ENCODE measurements around the gene RTP5.
A peak's percentile ranks its signal among the peaks of the same experiment; 100 is the strongest.
"Not testable (repeated sequence)": the region's sequence is repeated elsewhere in the genome, so short reads cannot be mapped to it uniquely, and the experiment has no call there.

RTP5 gene

DNA sequence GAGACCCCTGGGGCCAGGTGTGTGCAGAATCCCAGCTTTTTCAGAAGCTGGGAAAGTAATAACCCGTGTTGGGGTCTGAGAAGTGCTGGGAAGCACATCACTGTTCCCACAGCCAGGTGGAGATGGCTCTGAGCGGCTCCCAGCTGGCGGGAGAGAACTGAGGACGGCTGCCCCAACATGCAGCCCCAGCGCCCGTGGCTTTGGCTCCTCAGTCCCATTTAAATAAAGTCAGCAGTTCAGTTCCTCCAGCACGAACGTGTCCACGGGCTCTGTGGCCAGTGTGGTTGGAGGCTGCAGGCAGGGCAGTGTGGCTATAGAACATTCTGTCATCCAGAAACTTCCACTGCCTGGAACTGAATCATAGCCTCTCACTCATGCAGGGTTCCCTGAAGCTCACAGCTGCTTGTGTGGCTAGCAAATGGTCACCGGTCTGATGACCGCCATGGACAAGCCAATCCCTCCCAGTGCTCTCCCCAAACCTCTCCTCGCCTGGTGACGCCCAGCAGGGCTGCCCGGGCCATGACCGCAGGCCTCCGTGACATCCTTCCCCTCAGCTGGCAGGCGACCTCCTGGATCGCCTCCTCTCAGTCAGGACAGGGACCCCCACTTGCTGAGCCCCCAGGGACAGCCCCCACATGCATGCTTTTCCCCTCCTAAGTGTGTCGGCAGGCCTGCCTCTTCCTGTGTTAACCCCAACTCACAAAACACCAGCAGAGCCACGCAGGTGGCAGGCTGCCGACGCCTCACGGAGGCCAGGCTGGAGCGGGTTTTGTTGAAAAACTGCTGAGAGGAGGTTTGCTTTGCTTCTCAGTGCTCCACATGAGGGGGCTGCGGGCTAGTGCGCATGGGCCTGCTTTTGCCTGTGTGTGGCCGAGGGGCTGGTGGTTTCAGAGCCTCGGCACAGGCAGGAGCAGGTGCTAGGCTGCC is 1.3 kb downstream of the RTP5 start:
- no peak for DNase-seq (ENCODE audit: low spot score)

DNA sequence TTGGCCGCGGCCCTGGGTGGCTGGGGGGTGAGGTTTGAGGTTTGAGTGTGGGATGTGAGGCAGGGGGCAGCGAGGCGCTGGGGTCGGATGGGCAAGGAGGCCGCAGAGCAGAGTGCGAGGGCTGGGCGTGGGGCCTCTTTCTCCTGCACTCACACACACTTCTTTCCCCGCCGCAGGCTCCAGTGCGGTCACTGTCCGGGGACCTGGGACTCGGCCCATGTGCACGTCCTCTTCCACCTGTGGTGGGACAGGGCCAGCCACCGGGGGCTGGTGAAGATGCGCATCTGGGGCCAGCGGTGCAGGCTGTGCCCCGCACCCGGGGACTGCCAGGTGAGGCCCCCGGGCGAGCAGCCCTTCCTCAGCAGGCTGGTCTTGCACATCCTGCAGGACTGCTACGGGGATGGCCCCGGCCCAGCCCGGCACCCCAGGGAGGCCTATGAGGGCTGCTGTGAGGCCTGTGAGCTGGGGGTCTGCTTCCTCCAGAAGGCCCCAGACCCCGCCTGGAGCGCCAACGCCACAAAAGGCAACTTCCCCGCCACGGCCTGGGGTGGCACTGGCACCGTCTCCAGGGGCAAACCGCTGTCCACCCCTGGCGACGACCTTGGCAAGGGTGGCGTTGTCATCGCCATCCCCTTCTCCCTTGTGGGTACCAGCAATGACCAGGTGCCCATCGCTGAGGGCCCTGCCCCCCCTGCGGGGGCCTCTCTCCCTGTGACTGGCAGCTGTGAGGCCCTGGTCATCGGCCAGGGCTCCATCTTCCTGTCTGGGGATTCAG is 2.2 kb downstream of the RTP5 start:
- DNase-seq (ENCODE audit: low spot score): no peak

DNA sequence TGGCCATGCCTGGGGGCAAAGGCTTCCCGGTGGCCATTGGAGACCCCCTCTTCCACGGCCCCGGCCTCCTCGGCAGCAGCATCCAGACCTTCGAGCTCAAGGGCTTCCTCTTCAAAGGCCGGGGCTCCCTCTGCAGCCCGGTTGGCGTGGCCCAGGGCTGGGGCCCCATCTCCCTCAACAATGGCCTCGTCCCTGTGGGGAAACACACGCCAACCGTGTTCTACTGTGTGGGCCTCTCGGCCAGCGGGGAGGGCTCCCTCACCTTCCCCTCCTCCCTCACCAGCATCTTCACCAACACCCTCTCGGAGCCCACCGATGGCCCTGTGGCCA is 2.7 kb downstream of the RTP5 start:
- DNase-seq (ENCODE audit: low spot score): no peak

DNA sequence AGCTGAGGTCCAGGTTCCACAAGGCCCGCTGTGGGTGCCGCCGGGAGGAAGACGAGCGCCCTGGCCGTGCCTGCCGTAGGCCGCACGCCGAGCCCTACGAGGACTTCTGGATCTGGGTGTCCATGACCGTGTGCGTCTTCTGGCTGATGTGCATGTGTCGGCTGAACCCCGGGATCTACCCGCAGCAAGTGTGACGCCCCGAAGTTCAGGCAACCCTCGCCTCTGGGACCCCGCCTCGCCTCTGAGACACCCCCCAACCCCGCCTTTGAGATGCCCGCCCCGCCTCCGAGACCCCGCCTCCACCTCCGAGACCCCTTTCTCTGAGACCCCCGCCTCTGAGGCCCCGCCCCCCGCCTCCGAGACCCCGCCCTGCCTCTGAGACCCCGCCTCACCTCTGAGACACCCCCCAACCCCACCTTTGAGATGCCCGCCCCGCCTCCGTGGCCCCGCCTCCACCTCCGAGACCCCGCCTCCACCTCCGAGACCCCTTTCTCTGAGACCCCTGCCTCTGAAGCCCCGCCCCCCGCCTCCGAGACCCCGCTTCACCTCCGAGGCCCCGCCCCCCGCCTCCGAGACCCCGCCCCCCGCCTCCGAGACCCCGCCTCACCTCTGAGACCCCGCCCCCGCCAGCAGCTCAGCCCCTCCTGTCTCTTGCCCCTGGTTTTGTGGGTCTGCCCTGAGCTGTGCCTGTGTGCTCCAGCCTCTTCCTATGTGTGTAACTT is 3.7 kb downstream of the RTP5 start:
- no peak for DNase-seq (ENCODE audit: low spot score)

DNA sequence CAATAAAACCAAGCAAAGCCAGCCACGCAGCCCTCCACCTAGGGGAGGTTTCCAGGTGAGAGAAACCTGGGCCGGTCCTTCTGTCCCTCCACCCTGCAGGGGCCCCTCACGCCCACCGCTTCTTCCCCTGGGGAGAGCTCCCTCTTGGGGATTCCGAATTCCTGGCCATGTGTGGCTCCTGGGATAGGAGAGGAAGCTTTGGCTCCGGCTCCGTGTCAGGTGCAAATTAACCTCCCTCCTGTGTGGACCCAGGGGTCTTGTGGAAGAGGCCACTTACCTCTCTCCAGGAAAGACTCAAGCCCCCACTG is 4.2 kb downstream of the RTP5 start:
- no peak for DNase-seq (ENCODE audit: low spot score)

DNA sequence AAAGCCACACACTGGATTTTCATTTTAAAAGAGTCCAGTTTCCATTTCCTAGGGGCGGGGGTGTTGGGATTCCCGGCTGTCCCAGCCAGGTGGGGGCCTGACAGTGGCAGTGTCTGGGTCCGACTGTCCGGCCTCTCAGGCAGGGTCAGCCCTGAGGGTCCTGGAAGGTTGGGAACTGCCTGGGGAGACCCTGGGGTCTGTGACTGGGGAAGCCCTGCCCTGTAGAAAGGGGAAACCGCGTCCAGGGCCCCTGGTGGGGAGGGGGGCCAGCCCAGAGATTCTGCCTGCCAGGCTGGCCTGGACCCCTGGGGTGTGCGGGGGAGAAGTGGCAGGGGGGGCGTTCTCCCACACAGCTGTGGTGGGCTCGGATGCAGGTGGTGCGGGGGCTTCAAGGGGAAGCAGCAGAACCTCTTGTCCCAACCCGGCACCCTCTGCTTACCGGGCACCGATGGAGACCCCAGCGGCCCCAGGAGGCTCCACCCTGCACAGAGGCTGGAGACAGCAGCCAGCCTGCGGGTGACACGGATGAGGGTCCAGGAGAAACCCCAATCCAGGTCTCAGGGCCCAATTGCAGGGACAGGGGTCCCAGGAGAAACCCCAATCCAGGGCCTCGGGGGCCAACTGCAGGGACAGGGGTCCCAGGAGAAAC is 4.9 kb downstream of the RTP5 start:
- no peak for DNase-seq (ENCODE audit: low spot score)

DNA sequence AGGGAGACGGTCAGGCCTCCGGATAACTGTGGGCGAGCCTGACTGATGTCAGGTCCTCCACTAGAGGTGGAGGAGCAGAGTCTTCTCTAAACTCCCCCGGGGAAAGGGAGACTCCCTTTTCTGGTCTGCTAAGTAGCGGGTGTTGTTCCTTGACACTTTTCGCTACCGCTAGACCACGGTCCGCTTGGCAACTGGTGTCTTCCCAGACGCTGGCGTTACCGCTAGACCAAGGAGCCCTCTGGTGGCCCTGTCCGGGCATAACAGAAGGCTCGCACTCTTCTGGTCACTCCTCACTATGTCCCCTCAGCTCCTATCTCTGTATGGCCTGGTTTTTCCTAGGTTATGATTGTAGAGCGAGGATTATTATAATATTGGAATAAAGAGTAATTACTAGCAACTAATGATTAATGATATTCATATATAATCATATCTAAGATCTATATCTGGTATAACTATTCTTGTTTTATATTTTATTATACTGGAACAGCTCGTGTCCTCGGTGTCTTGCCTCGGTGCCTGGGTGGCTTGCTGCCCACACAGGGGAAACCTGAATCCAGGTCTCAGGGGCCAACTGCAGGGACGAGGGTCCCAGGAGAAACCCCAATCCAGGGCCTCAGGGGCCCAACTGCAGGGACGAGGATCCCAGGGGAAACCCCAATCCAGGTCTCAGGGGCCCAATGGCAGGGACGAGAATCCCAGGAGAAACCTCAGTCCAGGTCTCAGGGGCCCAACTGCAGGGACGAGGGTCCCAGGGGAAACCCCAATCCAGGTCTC is 6.4 kb downstream of the RTP5 start:
- not testable (repeated sequence) for DNase-seq (ENCODE audit: low spot score)

DNA sequence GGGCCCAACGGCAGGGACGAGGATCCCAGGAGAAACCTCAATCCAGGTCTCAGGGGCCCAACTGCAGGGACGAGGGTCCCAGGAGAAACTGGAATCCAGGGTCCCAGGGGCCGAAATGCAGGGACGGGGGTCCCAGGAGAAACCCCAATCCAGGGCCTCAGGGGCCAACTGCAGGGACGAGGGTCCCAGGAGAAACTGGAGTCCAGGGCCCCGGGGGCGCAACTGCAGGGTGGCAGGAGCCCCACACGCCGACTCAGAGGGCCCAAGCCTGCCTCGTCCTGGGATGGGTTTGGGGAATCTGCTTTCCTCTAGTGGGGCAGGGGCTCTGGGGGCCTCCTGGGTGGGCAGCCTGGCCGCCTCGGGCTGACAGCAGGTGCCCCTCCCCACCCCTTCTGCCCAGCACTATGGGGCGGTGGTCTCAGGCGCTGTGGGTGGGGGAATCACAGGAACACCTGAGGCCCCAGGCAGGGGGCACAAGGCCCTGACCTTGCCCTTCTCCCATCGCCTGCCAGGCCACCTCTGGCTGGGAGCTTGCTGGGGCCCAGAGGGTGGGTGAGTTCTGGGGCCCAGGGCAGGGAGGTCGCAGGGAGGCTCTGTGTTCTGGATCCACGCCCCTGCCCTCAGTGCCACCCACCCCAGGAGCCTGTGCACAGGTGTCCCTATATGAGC is 7.1 kb downstream of the RTP5 start:
- DNase-seq (ENCODE audit: low spot score): no peak

DNA sequence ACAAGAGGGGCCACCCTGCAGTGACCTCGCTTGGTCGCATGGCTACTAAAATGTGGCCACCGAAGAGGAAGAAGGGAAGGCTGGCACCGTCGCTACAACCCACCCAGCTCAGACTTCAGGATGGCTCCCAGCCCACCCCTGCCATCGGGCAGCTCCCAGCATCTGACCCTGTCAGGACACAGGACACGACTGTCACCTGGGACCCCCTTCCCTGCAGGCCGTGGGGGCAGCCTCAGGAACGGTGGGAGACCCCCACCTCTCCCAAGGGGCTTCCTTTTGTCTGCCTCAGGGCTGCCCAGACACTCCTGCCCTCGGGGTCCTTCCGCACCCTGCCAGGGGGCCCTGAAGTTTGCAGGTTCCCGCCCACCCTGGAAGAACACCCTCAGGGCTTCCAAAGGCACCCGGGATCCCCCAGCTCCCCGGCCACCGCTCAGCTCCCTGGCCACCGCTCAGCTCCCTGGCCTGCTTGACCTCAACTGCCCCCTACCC is 7.7 kb downstream of the RTP5 start:
- no peak for DNase-seq (ENCODE audit: low spot score)

DNA sequence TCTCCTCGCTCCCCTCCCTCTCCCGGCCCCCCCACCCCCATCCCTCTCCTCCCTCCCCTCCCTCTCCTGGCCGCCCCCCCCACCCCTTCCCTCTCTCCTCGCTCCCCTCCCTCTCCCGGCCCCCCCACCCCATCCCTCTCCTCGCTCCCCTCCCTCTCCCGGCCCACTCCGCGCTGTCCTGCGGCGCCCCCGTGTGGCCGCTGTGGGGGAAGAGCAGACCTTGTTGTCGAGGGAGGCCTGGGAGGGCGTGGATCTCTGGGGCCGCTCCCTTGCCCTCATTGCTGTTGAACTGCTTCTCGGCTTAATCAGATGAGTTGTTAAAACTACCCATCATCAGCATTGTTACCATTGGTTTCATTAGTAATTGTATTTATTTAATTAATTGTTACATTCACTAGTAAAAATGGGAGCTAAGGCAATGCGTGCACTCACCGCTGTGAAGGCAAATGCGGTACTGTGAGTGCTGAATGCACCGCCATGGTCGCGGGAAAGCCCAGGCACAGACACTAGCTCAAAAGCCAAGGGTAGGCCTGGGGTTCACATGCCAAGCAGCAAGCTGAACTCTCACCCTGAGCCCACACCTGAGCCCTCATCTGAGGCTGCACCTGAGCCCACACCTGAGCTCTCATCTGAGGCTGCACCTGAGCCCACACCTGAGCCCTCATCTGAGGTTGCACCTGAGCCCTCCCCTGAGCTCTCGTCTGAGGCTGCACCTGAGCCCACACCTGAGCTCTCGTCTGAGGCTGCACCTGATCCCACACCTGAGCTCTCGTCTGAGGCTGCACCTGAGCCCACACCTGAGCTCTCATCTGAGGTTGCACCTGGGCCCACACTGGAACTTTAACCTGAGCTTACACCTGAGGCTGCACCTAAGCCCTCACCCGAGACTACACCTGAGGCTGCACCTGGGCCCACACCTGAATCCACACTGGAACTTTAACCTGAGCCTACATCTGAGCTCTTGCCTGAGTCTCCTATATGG is 8.8 kb downstream of the RTP5 start:
- DNase-seq (ENCODE audit: low spot score): peak; percentile 92

DNA sequence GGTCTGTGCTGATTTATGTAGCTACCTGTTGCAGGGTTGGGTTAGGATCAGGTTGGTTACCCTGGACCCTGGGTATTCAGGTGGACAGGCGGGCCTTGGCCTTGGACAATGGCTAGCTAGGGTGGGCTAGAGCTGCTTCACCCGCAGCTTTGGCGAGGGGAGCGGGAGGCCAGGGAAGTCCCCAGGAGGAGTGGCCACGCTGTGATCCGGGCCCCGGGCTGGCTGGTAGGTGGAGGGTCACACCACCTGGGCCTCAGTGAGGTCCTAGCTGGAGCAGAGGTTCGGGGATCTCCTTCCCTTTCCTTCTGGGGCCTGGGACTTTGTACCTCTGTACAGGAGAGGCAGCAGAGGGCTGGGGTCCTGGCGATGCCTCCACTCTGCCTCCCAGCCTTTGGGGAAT is 9.8 kb downstream of the RTP5 start:
- DNase-seq (ENCODE audit: low spot score): no peak

DNA sequence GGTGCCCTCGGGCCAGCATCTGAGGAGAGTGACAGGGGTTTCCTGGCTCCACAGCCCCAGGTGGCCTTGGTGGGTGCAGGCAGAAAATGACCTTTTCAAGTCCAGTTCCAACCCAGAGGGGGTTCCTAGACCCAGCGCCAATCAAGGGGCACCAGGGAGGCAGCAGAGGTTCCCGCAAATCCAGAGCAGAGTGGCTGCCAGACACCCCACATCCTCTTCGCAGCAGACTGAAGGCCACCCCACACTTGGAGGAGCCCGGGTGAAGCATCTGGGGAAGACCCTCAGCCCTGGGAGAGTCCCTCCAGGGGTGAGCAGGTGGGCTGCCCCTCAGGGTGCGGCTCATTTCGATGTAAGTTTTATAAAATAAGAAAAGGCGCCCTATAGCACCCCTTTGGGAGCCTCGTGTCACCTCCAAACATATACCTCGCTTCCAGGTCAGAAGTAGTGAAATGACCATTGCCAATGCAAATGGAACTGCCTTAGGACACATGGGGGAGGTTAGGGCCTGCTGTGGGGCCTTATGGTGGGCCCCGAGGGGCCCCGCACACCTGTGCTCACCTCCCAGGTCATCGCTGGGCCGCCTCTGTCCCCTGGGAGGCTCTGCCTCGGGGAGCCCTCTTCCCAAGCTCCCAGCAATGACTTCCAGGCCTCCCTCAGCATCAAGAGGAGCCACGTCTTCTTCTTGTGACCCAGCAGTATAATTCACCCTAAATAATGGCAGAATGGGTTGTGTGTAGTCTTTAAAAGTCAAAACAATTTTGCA is 11.0 kb downstream of the RTP5 start:
- no peak for DNase-seq (ENCODE audit: low spot score)

DNA sequence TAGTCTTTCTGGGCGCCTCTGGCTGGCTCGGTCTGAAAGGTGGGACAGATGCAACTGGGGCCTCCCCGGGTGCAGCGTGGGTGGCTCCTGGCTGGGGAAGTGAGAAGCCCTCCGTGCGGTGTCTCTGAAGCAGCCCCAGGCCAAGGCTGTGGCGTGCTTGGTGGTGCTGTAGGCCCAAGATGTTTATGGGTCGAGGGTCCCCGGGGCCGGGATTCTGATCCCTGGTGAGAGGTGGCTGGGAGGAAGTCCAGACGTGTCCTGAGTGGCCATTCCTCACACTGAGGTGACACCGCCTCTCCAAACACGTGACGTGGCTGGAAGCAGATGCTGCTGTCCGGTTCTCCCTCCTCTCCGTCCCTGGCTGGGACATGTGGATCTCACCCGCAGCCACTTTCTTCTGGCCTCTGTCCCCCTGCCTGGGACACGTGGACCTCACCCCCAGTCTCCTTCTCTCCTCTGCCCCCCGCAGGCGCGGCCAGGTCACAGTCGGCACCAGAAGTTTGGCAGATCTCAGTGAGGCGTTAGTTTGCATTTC is 12.6 kb downstream of the RTP5 start:
- no peak for DNase-seq (ENCODE audit: low spot score)

DNA sequence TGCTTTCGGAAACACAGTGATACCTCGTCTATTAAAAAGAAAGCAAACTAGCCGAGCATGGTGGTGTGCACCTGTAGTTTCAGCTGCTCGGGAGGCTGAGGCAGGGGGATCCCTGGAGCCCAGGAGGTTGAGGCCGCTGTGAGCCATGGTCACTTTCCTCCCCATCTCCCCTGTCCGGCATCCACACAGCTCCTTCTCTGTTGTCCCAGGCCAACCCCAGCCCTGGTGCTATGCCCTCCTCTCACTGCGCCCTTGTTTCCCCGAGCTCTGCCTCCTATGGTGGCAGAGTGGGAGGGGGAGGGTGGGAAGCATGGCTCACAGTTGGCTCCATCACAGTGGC is 15.4 kb downstream of the RTP5 start:
- no peak for DNase-seq (ENCODE audit: low spot score)

DNA sequence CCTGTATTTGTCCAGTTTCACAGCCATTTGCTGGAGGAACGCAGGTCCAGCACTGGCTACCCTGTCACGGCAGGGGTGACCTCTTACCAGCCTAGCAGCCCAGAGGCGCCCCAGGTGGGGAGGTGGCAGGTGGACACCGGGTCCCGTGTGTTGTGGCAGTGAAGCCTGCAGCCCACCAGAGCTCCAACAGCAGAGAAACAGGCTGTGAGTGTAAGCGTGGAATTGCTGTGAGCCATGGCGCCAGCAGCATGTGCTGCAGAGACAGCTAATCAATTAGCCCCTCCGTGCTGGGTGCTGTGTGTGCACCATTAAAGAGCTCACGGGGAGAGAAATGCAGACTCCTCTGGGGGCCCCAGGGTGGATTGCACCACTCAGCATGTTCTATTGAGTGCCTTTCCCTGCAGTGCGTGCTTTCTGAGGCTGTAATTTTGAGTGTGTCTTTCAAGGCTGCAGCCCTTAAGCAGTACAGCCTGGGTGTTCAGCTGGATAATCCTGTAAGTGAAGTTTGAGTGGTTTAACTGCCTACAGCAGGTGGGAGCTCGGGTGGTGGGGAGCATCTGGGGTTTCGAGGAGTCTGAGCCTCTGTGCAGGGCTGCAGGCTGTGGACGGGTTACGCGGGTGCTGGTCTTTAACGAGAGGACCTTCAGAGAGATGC is 15.9 kb downstream of the RTP5 start:
- no peak for DNase-seq (ENCODE audit: low spot score)

DNA sequence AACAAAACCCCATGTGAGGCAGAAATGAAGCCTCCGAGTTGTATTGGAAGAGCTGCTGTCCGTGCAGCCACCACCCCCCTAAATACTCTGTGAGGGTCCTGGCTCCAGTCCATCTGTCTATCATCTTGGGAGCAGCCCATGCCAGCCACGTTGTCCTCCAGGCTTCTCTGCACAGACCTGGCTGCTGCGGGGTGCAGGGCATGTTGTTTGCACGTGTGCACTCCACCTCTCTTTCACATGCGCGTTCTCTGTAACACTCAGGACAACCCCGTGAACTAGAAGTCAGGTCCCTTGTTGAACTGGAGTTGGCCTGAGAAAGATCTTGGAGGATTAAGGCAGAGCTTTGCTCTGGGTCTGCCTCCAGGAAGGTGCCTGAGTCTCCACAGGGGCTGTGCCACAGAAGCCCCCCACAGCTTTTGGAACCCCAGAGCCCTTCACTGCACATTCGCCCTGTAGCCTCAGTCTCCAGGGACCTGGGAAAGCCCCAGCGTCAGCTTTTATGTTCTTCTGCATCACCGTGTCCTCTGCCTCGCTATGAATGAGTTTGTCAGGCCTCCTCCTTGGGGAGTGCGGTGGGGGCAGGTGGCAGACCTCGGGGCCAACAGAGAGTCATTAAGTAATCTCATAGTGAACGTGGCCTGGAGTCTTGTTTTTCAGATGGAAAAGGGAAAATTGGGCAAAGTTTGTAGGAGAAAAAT is 16.6 kb downstream of the RTP5 start:
- no peak for DNase-seq (ENCODE audit: low spot score)

DNA sequence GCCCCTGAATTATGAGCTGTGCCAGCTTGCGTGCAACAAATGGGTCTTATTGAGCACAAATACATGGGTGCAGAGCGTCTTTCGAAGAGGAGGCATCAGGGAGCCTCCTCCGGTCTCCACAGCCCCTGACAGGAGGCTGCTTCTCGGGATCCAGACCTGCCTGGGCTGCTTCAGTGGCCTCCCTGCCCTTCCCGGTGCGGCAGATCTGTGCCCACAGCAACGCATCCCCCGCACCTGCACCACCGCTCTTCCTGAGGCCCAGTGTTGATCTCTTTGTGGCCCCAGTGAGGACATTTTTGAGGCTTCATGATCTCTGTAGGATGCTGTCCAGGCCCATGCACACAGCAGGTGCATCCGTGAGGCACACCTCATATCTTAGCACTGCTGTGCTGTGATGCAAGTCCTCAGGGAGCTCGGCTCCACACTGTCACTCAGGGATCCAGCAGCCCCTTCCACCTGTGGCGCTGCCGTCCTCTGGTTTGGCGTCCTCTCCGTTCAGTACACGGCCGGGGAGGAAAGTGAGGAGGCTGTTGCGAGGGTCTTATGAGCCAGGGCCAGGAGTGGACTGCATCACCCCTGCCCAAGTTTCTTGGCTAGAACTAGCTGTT is 17.4 kb downstream of the RTP5 start:
- no peak for DNase-seq (ENCODE audit: low spot score)
